ENCODE results near the gene BIN2.
"Not testable (repeated sequence)": the region's sequence is repeated elsewhere in the genome, so short reads cannot be mapped to it uniquely, and the experiment has no call there.

Gene BIN2

GRCh38 chr12:51307655-51308593 is 16.1 kb downstream of the BIN2 start:
- Histone ChIP-seq H3K9me3 (ENCODE audit: control insufficient read depth, low read length) (no peaks in the 10 kb centered on the region), H3K27me3 (replicated peaks; ENCODE audit: control insufficient read depth, insufficient read depth, low read length) (no peaks in the 10 kb centered on the region), H3K4me1 (ENCODE audit: control insufficient read depth, insufficient read depth, low read length) (peaks cover 11% of the 10 kb centered on the region), H3K9ac (ENCODE audit: low read length) (no peak overlapping the region), H3K36me3 (ENCODE audit: control insufficient read depth, insufficient read depth, low read length, severe bottlenecking) (no peaks in the 10 kb centered on the region), H3K4me3 (ENCODE audit: low read length) (no peak overlapping the region)
- DNase-seq (ENCODE audit: low read depth), result peak; percentile 76

GRCh38 chr12:51306507-51306906 is 17.5 kb downstream of the BIN2 start:
- Histone ChIP-seq H3K36me3 (ENCODE audit: control insufficient read depth, insufficient read depth, low read length, severe bottlenecking) (no peaks in the 10 kb centered on the region), H3K9me3 (ENCODE audit: control insufficient read depth, low read length) (no peaks in the 10 kb centered on the region), H3K27me3 (replicated peaks; ENCODE audit: control insufficient read depth, insufficient read depth, low read length) (no peaks in the 10 kb centered on the region), H3K4me3 (ENCODE audit: low read length) (no peak overlapping the region), H3K9ac (ENCODE audit: low read length) (no peak overlapping the region), H3K4me1 (ENCODE audit: control insufficient read depth, insufficient read depth, low read length) (peaks cover 11% of the 10 kb centered on the region)
- no peak for DNase-seq (ENCODE audit: low read depth)

GRCh38 chr12:51300768-51301167 is 23.2 kb downstream of the BIN2 start:
- H3K4me1 ChIP-seq (ENCODE audit: control insufficient read depth, insufficient read depth, low read length); H3K4me3 ChIP-seq (ENCODE audit: low read length); H3K27me3 ChIP-seq (replicated peaks; ENCODE audit: control insufficient read depth, insufficient read depth, low read length); H3K36me3 ChIP-seq (ENCODE audit: control insufficient read depth, insufficient read depth, low read length, severe bottlenecking); DNase-seq (ENCODE audit: low read depth); H3K9ac ChIP-seq (ENCODE audit: low read length); H3K9me3 ChIP-seq (ENCODE audit: control insufficient read depth, low read length): not testable (repeated sequence)

DNA sequence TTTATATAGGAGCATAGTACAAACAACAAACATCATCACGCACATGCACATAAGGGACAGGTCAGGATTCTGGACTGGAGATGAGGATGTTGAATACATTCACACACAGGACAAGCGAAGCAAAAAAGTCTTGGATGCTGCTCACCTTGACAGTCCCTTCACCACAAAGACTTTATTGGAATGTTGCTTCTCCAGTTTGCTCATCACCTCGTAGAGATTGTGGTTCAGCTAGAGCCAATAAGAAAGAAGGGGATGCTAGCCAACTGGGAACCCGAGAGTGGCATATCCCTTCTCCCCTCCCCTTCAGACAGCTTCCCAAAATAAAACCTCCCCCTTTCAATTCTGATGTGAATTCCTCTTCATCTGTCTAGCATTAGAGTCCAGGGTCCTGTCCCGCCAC is 28.3 kb downstream of the BIN2 start:
- H3K4me1 ChIP-seq (ENCODE audit: control insufficient read depth, insufficient read depth, low read length), result no peaks in the 10 kb centered on the region
- no peaks in the 10 kb centered on the region for H3K9me3 ChIP-seq (ENCODE audit: control insufficient read depth, low read length)
- no peak overlapping the region for H3K9ac ChIP-seq (ENCODE audit: low read length)
- H3K4me3 ChIP-seq (ENCODE audit: low read length), result no peak overlapping the region
- no peaks in the 10 kb centered on the region for H3K36me3 ChIP-seq (ENCODE audit: control insufficient read depth, insufficient read depth, low read length, severe bottlenecking)
- no peaks in the 10 kb centered on the region for H3K27me3 ChIP-seq (replicated peaks; ENCODE audit: control insufficient read depth, insufficient read depth, low read length)
- DNase-seq (ENCODE audit: low read depth), result no peak

DNA sequence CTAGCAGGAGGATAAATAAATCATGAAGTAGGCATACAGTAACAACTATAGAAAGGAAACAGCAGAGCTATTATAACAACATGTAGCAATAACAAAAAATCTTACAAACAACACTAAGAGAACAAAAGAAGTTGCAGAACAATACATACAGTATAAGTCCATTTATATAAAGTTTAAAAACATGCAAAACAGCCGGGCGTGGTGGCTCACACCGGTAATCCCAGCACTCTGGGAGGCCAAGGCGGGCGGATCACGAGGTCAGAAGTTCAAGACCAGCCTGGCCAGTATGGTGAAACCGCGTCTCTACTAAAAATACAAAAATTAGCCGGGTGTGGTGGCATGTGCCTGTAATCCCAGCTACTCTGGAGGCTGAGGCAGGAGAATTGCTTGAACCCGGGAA is 29.9 kb downstream of the BIN2 start:
- not testable (repeated sequence) for H3K36me3 ChIP-seq (ENCODE audit: control insufficient read depth, insufficient read depth, low read length, severe bottlenecking); DNase-seq (ENCODE audit: low read depth); H3K27me3 ChIP-seq (replicated peaks; ENCODE audit: control insufficient read depth, insufficient read depth, low read length); H3K4me3 ChIP-seq (ENCODE audit: low read length); H3K4me1 ChIP-seq (ENCODE audit: control insufficient read depth, insufficient read depth, low read length); H3K9ac ChIP-seq (ENCODE audit: low read length); H3K9me3 ChIP-seq (ENCODE audit: control insufficient read depth, low read length)

- Histone ChIP-seq H3K27me3 (replicated peaks; ENCODE audit: control insufficient read depth, insufficient read depth, low read length) (no peaks in the 10 kb centered on the region), H3K4me1 (ENCODE audit: control insufficient read depth, insufficient read depth, low read length) (no peaks in the 10 kb centered on the region), H3K9me3 (ENCODE audit: control insufficient read depth, low read length) (no peaks in the 10 kb centered on the region), H3K36me3 (ENCODE audit: control insufficient read depth, insufficient read depth, low read length, severe bottlenecking) (no peaks in the 10 kb centered on the region), H3K4me3 (ENCODE audit: low read length) (no peak overlapping the region), H3K9ac (ENCODE audit: low read length) (no peak overlapping the region)
- no peak for DNase-seq (ENCODE audit: low read depth)
Observed at GRCh38 chr12:51293696-51294095, 30.3 kb downstream of the BIN2 start.

DNA sequence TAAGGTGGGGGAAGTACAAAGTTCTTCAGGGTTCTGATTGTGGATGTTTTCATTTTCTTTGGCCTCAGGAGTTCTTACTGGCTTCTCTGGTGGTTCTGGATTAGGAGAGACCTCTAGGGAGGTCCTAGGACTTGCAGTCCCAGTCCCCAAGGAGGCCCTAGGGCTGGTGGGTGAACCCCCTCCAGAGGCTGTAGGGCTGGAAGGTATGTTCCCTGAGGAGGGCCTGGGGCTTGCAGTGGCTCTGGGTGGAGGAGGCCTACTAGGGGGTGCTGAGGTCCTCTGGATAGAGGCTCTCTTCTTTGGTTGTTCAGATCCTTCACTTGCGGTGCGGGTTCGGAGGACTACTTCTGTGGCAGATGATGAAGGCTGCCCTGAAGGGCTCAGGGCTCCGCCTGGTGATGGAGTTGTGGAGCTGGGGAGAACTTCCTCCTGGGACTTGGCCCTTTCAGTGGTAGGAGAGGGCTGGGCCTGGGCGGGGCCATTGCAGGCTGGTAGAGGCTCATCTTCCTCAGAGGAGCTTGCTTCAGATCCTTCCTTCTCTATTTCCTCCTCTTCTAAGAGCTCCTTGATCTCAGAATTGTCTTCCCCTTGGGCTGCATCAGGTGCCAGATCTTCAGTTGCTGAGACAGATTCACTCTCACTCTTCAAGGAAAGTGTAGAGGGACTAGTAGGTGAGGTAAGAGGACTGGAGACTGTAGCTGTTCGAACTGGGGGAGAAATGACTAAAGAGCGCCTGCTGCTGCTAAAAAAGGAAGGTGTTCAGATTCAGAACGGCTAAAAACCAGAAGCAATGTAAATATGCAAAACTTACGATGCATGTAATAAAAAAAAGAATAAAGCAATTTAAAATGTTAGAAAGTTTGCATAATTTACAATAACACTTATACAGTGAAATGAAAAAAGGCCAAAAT is 32.1 kb downstream of the BIN2 start:
- H3K36me3 ChIP-seq (ENCODE audit: control insufficient read depth, insufficient read depth, low read length, severe bottlenecking); H3K4me1 ChIP-seq (ENCODE audit: control insufficient read depth, insufficient read depth, low read length); H3K9ac ChIP-seq (ENCODE audit: low read length); H3K27me3 ChIP-seq (replicated peaks; ENCODE audit: control insufficient read depth, insufficient read depth, low read length); H3K4me3 ChIP-seq (ENCODE audit: low read length); DNase-seq (ENCODE audit: low read depth); H3K9me3 ChIP-seq (ENCODE audit: control insufficient read depth, low read length): not testable (repeated sequence)

- Histone ChIP-seq H3K4me3 (ENCODE audit: low read length) (no peak overlapping the region), H3K9ac (ENCODE audit: low read length) (no peak overlapping the region), H3K36me3 (ENCODE audit: control insufficient read depth, insufficient read depth, low read length, severe bottlenecking) (no peaks in the 10 kb centered on the region), H3K9me3 (ENCODE audit: control insufficient read depth, low read length) (no peaks in the 10 kb centered on the region), H3K27me3 (replicated peaks; ENCODE audit: control insufficient read depth, insufficient read depth, low read length) (no peaks in the 10 kb centered on the region), H3K4me1 (ENCODE audit: control insufficient read depth, insufficient read depth, low read length) (peaks cover 7% of the 10 kb centered on the region)
- no peak for DNase-seq (ENCODE audit: low read depth)
Observed at GRCh38 chr12:51285843-51286242, 38.1 kb downstream of the BIN2 start.

GRCh38 chr12:51281202-51281924 is 42.6 kb downstream of the BIN2 start:
- Histone ChIP-seq H3K4me1 (ENCODE audit: control insufficient read depth, insufficient read depth, low read length) (peaks cover 11% of the 10 kb centered on the region), H3K36me3 (ENCODE audit: control insufficient read depth, insufficient read depth, low read length, severe bottlenecking) (no peaks in the 10 kb centered on the region), H3K27me3 (replicated peaks; ENCODE audit: control insufficient read depth, insufficient read depth, low read length) (no peaks in the 10 kb centered on the region), H3K4me3 (ENCODE audit: low read length) (no peak overlapping the region), H3K9me3 (ENCODE audit: control insufficient read depth, low read length) (no peaks in the 10 kb centered on the region), H3K9ac (ENCODE audit: low read length) (no peak overlapping the region)
- DNase-seq (ENCODE audit: low read depth), result peak; percentile 77

DNA sequence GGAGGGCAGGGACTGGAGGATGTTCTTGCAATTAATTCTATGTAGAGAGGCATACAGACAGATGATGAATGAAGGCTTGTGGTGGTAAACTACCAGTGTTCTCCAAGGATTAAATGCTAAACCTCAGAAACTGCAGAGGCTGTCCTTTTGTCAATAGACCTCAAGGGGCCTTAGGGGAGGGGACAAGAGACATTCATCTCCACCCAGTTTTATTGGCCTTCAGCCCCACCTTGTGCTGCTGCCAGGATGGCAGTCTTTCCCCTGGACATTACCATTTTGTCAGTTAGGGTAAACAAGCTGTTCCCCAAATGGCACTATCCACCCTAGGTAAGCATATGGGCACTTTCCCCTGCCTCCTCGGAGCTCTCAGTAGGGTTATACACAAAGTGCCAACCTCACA is 48.9 kb downstream of the BIN2 start:
- no peak overlapping the region for H3K4me3 ChIP-seq (ENCODE audit: low read length)
- no peaks in the 10 kb centered on the region for H3K27me3 ChIP-seq (replicated peaks; ENCODE audit: control insufficient read depth, insufficient read depth, low read length)
- H3K9ac ChIP-seq (ENCODE audit: low read length), result no peak overlapping the region
- peaks cover 9% of the 10 kb centered on the region for H3K4me1 ChIP-seq (ENCODE audit: control insufficient read depth, insufficient read depth, low read length)
- H3K36me3 ChIP-seq (ENCODE audit: control insufficient read depth, insufficient read depth, low read length, severe bottlenecking), result no peaks in the 10 kb centered on the region
- H3K9me3 ChIP-seq (ENCODE audit: control insufficient read depth, low read length), result no peaks in the 10 kb centered on the region
- no peak for DNase-seq (ENCODE audit: low read depth)

DNA sequence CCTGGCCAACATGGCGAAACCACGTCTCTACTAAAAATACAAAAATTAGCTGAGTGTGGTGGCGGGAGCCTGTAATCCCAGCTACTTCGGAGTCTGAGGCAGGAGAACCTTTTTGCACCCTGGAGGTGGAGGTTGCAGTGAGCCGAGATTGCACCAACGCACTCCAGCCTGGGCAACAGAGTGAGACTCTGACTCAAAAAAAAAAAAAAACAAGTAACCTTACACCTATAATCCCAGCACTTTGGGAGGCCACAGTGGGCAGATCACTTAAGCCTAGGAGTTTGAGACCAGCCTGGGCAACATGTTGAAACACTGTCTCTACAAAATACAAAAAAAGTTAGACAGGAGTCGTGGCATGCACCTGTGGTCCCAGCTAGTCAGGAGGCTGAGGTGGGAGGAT is 51.2 kb downstream of the BIN2 start:
- peaks cover 16% of the 10 kb centered on the region for H3K4me1 ChIP-seq (ENCODE audit: control insufficient read depth, insufficient read depth, low read length)
- not testable (repeated sequence) for H3K4me3 ChIP-seq (ENCODE audit: low read length); H3K9me3 ChIP-seq (ENCODE audit: control insufficient read depth, low read length); H3K27me3 ChIP-seq (replicated peaks; ENCODE audit: control insufficient read depth, insufficient read depth, low read length); H3K36me3 ChIP-seq (ENCODE audit: control insufficient read depth, insufficient read depth, low read length, severe bottlenecking); DNase-seq (ENCODE audit: low read depth); H3K9ac ChIP-seq (ENCODE audit: low read length)

All from adipocyte (in vitro differentiated cells).